SK-N-SH (cell line): ENCODE results near the gene HOXC13. TPM values are rescaled to one million over a fixed set of nuclear protein-coding genes. Genes with fewer than 3 reads are reported as not detected.

Experiments
- CTCF ChIA-PET: fragments of 300-600, 350-600 bp; formaldehyde crosslinking; extraction: SDS; loops from one replicate; lab custom pipeline; 2021; lab: Yijun Ruan, JAX
- POLR2A ChIA-PET: fragments of 350-600 bp; sonication (Branson Sonifier 250); formaldehyde crosslinking; extraction: SDS; loops from one replicate; lab custom pipeline; 2020; ENCODE audit warnings: antibody characterized with exemption, inconsistent platforms; lab: Yijun Ruan, JAX
- DNase-seq: peaks from one replicate; pipeline ENCODE4 v3.0.0; 2012
- H2AFZ ChIP-seq: fragments of 200-600 bp; sonication (generic); 2 replicates; pipeline ENCODE4 v1.8.1; 2016; ENCODE audit warnings: antibody characterized with exemption, mild to moderate bottlenecking, low read depth
- H3F3A ChIP-seq: fragments of 200-600 bp; sonication (generic); replicated peaks from 2 replicates; pipeline ENCODE3; 2016; ENCODE audit warnings: antibody characterized with exemption, mild to moderate bottlenecking; ENCODE audit not compliant: insufficient read depth
- H3K27ac ChIP-seq, 2 experiments: fragments of 200-500 bp in 1 of 2; fragments of 200-600 bp in 1 of 2; sonication (Bioruptor generic) in 1 of 2; sonication (generic), shearing (Covaris generic) in 1 of 2; 2 replicates each; pipeline versions ENCODE4 v1.5.1 to v1.6.1; 2014 to 2016; ENCODE audit warnings: low read depth in 2 of 2, inconsistent platforms in 1 of 2, low read length in 1 of 2, mild to moderate bottlenecking in 1 of 2, mixed read lengths in 1 of 2
- H3K27me3 ChIP-seq: fragments of 200-600 bp; sonication (generic), shearing (Covaris generic); 2 replicates; pipeline ENCODE4 v1.6.1; 2016; ENCODE audit warnings: mixed run types; ENCODE audit not compliant: insufficient read depth
- H3K36me3 ChIP-seq, 2 experiments: fragments of 200-500 bp in 1 of 2; fragments of 200-600 bp in 1 of 2; sonication (Bioruptor generic) in 1 of 2; sonication (generic) in 1 of 2; replicated peaks in 1 of 2; 2 replicates each; pipeline versions ENCODE3 to v1.5.1; 2014 to 2016; ENCODE audit warnings: low read length in 1 of 2, mild to moderate bottlenecking in 1 of 2; ENCODE audit not compliant: insufficient read depth in 2 of 2, control insufficient read depth in 1 of 2
- H3K4me1 ChIP-seq, 2 experiments: fragments of 200-500 bp in 1 of 2; fragments of 200-600 bp in 1 of 2; sonication (Bioruptor generic) in 1 of 2; sonication (generic), shearing (Covaris generic) in 1 of 2; 2 replicates each; pipeline versions ENCODE4 v1.5.1 to v1.6.1; 2014 to 2016; ENCODE audit warnings: low read depth in 1 of 2, low read length in 1 of 2, mixed run types in 1 of 2; ENCODE audit not compliant: insufficient read depth in 2 of 2, control insufficient read depth in 1 of 2
- H3K4me2 ChIP-seq: fragments of 200-600 bp; sonication (generic), shearing (Covaris generic); 2 replicates; pipeline ENCODE4 v1.6.1; 2017; ENCODE audit warnings: mixed run types
- H3K4me3 ChIP-seq, 2 experiments: fragments of 200-500 bp in 1 of 2; fragments of 200-600 bp in 1 of 2; sonication (Bioruptor generic) in 1 of 2; sonication (generic), shearing (Covaris generic) in 1 of 2; 2 replicates each; pipeline versions ENCODE4 v1.5.1 to v1.8.1; 2014 to 2016; ENCODE audit warnings: low read depth in 2 of 2, inconsistent platforms in 1 of 2, low read length in 1 of 2, mild to moderate bottlenecking in 1 of 2, mixed read lengths in 1 of 2, moderate library complexity in 1 of 2
- H3K79me2 ChIP-seq: fragments of 200-600 bp; sonication (generic); 2 replicates; pipeline ENCODE4 v1.8.1; 2017; ENCODE audit warnings: mild to moderate bottlenecking; ENCODE audit not compliant: insufficient read depth
- H3K9ac ChIP-seq: fragments of 200-600 bp; sonication (generic); 2 replicates; pipeline ENCODE4 v1.6.1; 2017; ENCODE audit warnings: mixed run types
- H3K9me2 ChIP-seq: fragments of 200-600 bp; sonication (generic); 2 replicates; pipeline ENCODE4 v1.6.1; 2017; ENCODE audit warnings: mixed run types
- H3K9me3 ChIP-seq: fragments of 200-600 bp; sonication (generic); 2 replicates; pipeline ENCODE4 v1.6.1; 2017; ENCODE audit warnings: mixed run types, mild to moderate bottlenecking, moderate library complexity
- H4K20me1 ChIP-seq: fragments of 200-600 bp; sonication (generic); 2 replicates; pipeline ENCODE4 v1.6.1; 2017; ENCODE audit warnings: mild to moderate bottlenecking, mixed run types; ENCODE audit not compliant: insufficient read depth
- ELF1 ChIP-seq: IDR thresholded peaks from 2 replicates; pipeline ENCODE4 v1.4.0; 2012
- EZH2phosphoT487 ChIP-seq: fragments of 200-600 bp; sonication (generic); IDR thresholded peaks from 2 replicates; pipeline ENCODE4 v1.6.1; 2017; ENCODE audit warnings: low read depth, mixed run types, mild to moderate bottlenecking, antibody characterized with exemption, moderate library complexity, borderline replicate concordance
- FOSL2 ChIP-seq: IDR thresholded peaks from 2 replicates; pipeline ENCODE4 v1.4.0; 2012; ENCODE audit warnings: low read depth, mild to moderate bottlenecking, moderate library complexity, borderline replicate concordance
- JUND ChIP-seq: IDR thresholded peaks from 2 replicates; pipeline ENCODE4 v1.4.0; 2012
- MEF2A ChIP-seq: IDR thresholded peaks from 2 replicates; pipeline ENCODE4 v1.4.0; 2012; ENCODE audit warnings: low read depth, borderline replicate concordance
- NFIC ChIP-seq: IDR thresholded peaks from 2 replicates; pipeline ENCODE4 v1.4.0; 2012; ENCODE audit warnings: borderline replicate concordance
- PBX3 ChIP-seq: IDR thresholded peaks from 2 replicates; pipeline ENCODE4; 2012
- POLR2AphosphoS5 ChIP-seq: IDR thresholded peaks from 2 replicates; pipeline ENCODE4 v1.6.1; 2012; ENCODE audit warnings: low read depth, low read length
- RAD21 ChIP-seq: IDR thresholded peaks from 2 replicates; pipeline ENCODE4 v1.6.1; 2012; ENCODE audit warnings: mild to moderate bottlenecking, low read length
- RCOR1 ChIP-seq: fragments of 150-350 bp; IDR thresholded peaks from 2 replicates; pipeline ENCODE4 v1.6.1; 2017; ENCODE audit warnings: antibody characterized with exemption, low read length
- RXRA ChIP-seq: IDR thresholded peaks from 2 replicates; pipeline ENCODE4 v1.4.0; 2012; ENCODE audit warnings: low read depth, mild to moderate bottlenecking, borderline replicate concordance
- SIN3A ChIP-seq: IDR thresholded peaks from 2 replicates; pipeline ENCODE4 v1.6.1; 2012; ENCODE audit warnings: low read depth, mild to moderate bottlenecking, low read length, moderate library complexity, borderline replicate concordance
- SMC3 ChIP-seq: IDR thresholded peaks from 2 replicates; pipeline ENCODE4 v1.6.1; 2012; ENCODE audit warnings: low read depth, low read length, improper control_type of control experiment
- TAF1 ChIP-seq: IDR thresholded peaks from 2 replicates; pipeline ENCODE4 v1.6.1; 2012; ENCODE audit warnings: low read depth, mild to moderate bottlenecking, low read length, moderate library complexity, borderline replicate concordance
- TCF12 ChIP-seq: IDR thresholded peaks from 2 replicates; pipeline ENCODE4 v1.4.0; 2012
- WGBS: methylation state at CpG from one replicate; pipeline ENCODE4 v1.1.6; 2017; ENCODE audit warnings: low lambda C conversion rate; 5-methylcytosine and 5-hydroxymethylcytosine counted together
- polyA plus RNA-seq, 3 experiments: library from polyadenylated mRNA; depleted of rRNA; stranded (reverse); fragments of >200 nt; gene quantifications; 2 replicates each; pipeline ENCODE4 v1.2.3, GENCODE V29; 2012

Gene HOXC13
- polyA plus RNA-seq, 1 of the 3 experiments (the other 2 are of a cell fraction): not detected

GRCh38 chr12:53941750-53942149 lies 3.1 kb downstream of the HOXC13 start:
- POLR2A ChIA-PET: no interaction called here

DNA sequence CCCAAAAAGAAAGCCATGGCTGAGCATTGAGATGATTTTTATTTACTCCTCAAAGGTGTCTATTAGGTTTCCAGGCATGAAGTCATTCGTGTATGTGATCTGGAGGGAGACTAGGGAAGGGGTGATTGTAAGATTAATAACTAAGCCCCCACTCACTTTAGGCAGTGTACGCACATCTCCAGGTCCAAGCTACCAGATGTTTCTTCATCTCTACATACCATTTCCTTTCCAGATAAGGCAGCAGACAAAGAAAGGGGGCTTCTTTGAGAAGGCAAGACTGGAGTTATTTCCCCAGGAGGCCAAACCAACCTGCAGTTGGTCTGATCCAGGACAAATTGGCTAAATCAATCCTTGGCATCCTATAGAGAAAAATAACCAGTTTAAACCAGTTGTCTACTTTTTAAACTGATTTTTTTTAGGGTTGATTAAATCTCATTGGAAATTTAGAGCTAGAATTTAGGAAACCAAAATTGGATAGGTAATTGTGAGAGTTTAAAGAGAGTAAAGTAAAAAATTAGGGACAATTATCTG lies 3.9 kb downstream of the HOXC13 start:
- TF ChIP-seq RCOR1 (no peak), RXRA (no peak)
- no peak for DNase-seq
- Histone ChIP-seq H4K20me1 (no peaks in the 10 kb centered on the region), H3K27me3 (peaks cover 97% of the 10 kb centered on the region), H3K9me3 (no peaks in the 10 kb centered on the region), H2AFZ (no peak overlapping the region), H3K4me1 (no peaks in the 10 kb centered on the region; a peak in 1 of 4 replicates), H3K9me2 (no peaks in the 10 kb centered on the region), H3F3A (no peaks in the 10 kb centered on the region), H3K79me2 (no peaks in the 10 kb centered on the region), H3K36me3 (no peaks in the 10 kb centered on the region), H3K27ac (no peak overlapping the region), H3K9ac (no peak overlapping the region), H3K4me3 (no peak overlapping the region), H3K4me2 (no peak overlapping the region)
- 23% methylated on average over 2 of the region's 2 CpGs for WGBS
- POLR2A ChIA-PET: no interaction called here
- CTCF ChIA-PET: interaction anchor here (0.7 to 1.6 kb wide), 3 partner anchors 11 to 42 kb away, joined by 3 to 6 read pairs (median 5); partner anchors contain the start of gene HOXC10

More at GRCh38 chr12:53941750-53942149, 3.1 kb downstream of the HOXC13 start:
- CTCF ChIA-PET: interaction anchor here (0.8 to 4.9 kb wide), 4 partner anchors 12 to 195 kb away, joined by 3 to 16 read pairs (median 5); no protein-coding TSS in a partner anchor
- no peaks in the 10 kb centered on the region for H3F3A ChIP-seq
- no peaks in the 10 kb centered on the region for H3K36me3 ChIP-seq
- H3K27ac ChIP-seq: no peak overlapping the region
- H3K4me1 ChIP-seq: no peaks in the 10 kb centered on the region; a peak in 1 of 4 replicates
- no peaks in the 10 kb centered on the region for H4K20me1 ChIP-seq
- peaks cover 98% of the 10 kb centered on the region for H3K27me3 ChIP-seq
- WGBS: 18% methylated on average over 5 of the region's 5 CpGs
- no peak overlapping the region for H3K4me3 ChIP-seq
- no peak overlapping the region for H3K4me2 ChIP-seq
- H3K79me2 ChIP-seq: no peaks in the 10 kb centered on the region
- H2AFZ ChIP-seq: no peak overlapping the region
- H3K9me3 ChIP-seq: no peaks in the 10 kb centered on the region
- no peaks in the 10 kb centered on the region for H3K9me2 ChIP-seq
- TF ChIP-seq TCF12 (no peak), MEF2A (no peak), FOSL2 (no peak), PBX3 (no peak), NFIC (no peak), ELF1 (no peak), SMC3 (no peak), JUND (no peak), POLR2AphosphoS5 (no peak), SIN3A (no peak), EZH2phosphoT487 (no peak), RAD21 (no peak), TAF1 (no peak)
- no peak overlapping the region for H3K9ac ChIP-seq
- DNase-seq: no peak
